ENCODE data around the gene NHEJ1. TPM values are rescaled to one million over a fixed set of nuclear protein-coding genes. Genes with fewer than 3 reads are reported as not detected.

The NHEJ1 gene
- total and polyA plus RNA-seq, 4 donors, result 6.1 to 13.5 (median 9.9) TPM

DNA sequence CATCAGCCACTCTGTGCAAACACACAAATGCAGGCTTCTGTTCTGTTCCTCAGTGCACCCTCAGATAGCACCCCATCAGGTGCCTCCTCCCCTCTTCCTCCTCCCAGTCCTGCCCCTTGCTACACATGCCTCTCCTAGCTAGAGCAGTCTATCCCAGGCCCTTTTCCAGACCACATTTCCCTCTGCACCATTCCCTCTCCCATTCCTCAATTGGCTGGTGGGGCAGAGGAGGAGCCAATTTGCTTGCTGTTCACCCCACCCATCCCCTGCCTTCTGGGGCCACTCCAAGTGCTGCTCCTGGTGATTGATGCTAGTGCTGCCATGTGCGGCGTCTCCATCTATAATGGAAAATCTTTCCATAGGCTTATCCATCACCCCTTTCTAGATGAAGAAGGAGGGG lies 124.7 kb downstream of the NHEJ1 start:
- Histone ChIP-seq H3K4me3 (ENCODE audit: low read depth in 1 of 3, low read length in 3 of 3) (no peak overlapping the region), H3K4me1 (ENCODE audit: control insufficient read depth in 4 of 4, insufficient read depth in 4 of 4, low read length in 3 of 4) (no peaks in the 10 kb centered on the region), H3K27ac (ENCODE audit: low read depth in 1 of 2, low read length in 2 of 2) (no peak overlapping the region), H3K9ac (ENCODE audit: low read depth in 1 of 2, low read length in 2 of 2) (no peak overlapping the region), H3K36me3 (ENCODE audit: control insufficient read depth in 4 of 4, insufficient read depth in 3 of 4, low read depth in 1 of 4, low read length in 3 of 4) (no peaks in the 10 kb centered on the region), H3K27me3 (ENCODE audit: control insufficient read depth in 4 of 4, insufficient read depth in 4 of 4, low read length in 3 of 4) (peaks cover 0 to 6% (median 2%) of the 10 kb centered on the region in 4 donors), H3K9me3 (ENCODE audit: control insufficient read depth in 4 of 4, low read length in 3 of 4) (no peaks in the 10 kb centered on the region)
- 90% methylated on average over 2 of the region's 2 CpGs for WGBS
- DNase-seq (ENCODE audit: low spot score), result no peak
- TF ChIP-seq YY1 (IDR thresholded peaks at IDR 0.05) (no peak), HNF4A (conservative IDR thresholded peaks at IDR 0.05) (no peak), FOXA1 (IDR thresholded peaks at IDR 0.05) (no peak), JUND (IDR thresholded peaks at IDR 0.05) (no peak), RXRA (IDR thresholded peaks at IDR 0.05) (no peak), HNF4G (IDR thresholded peaks at IDR 0.05) (no peak)
- TF ChIP-seq, protein P1, sequence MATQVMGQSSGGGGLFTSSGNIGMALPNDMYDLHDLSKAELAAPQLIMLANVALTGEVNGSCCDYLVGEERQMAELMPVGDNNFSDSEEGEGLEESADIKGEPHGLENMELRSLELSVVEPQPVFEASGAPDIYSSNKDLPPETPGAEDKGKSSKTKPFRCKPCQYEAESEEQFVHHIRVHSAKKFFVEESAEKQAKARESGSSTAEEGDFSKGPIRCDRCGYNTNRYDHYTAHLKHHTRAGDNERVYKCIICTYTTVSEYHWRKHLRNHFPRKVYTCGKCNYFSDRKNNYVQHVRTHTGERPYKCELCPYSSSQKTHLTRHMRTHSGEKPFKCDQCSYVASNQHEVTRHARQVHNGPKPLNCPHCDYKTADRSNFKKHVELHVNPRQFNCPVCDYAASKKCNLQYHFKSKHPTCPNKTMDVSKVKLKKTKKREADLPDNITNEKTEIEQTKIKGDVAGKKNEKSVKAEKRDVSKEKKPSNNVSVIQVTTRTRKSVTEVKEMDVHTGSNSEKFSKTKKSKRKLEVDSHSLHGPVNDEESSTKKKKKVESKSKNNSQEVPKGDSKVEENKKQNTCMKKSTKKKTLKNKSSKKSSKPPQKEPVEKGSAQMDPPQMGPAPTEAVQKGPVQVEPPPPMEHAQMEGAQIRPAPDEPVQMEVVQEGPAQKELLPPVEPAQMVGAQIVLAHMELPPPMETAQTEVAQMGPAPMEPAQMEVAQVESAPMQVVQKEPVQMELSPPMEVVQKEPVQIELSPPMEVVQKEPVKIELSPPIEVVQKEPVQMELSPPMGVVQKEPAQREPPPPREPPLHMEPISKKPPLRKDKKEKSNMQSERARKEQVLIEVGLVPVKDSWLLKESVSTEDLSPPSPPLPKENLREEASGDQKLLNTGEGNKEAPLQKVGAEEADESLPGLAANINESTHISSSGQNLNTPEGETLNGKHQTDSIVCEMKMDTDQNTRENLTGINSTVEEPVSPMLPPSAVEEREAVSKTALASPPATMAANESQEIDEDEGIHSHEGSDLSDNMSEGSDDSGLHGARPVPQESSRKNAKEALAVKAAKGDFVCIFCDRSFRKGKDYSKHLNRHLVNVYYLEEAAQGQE (IDR thresholded peaks at IDR 0.05), result no peak
- TF ChIP-seq, protein P2, sequence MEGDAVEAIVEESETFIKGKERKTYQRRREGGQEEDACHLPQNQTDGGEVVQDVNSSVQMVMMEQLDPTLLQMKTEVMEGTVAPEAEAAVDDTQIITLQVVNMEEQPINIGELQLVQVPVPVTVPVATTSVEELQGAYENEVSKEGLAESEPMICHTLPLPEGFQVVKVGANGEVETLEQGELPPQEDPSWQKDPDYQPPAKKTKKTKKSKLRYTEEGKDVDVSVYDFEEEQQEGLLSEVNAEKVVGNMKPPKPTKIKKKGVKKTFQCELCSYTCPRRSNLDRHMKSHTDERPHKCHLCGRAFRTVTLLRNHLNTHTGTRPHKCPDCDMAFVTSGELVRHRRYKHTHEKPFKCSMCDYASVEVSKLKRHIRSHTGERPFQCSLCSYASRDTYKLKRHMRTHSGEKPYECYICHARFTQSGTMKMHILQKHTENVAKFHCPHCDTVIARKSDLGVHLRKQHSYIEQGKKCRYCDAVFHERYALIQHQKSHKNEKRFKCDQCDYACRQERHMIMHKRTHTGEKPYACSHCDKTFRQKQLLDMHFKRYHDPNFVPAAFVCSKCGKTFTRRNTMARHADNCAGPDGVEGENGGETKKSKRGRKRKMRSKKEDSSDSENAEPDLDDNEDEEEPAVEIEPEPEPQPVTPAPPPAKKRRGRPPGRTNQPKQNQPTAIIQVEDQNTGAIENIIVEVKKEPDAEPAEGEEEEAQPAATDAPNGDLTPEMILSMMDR (IDR thresholded peaks at IDR 0.05; ENCODE audit: low read depth, low read length, missing input control), result no peak

DNA sequence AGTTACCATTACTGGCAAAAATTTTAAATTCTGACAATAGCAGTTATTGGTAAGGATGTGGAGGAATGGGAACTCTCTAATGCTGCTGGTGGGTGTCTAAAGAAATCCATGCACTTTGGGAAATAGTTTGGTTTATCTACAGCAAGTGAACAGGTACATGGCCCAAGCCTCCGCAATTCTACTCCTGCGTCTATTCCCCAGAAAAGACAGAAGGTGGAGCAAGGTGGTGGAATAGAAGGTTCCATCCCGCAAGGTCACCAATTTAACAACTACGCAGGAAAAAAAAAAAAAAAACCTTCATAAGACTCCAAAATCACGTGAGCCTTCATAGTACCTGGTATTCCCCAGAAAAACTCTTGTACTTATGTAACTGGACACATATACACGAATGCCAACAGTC lies 125.8 kb downstream of the NHEJ1 start:
- H3K9ac ChIP-seq (ENCODE audit: low read depth in 1 of 2, low read length in 2 of 2), result no peak overlapping the region
- peaks cover 0 to 2% (median 0%) of the 10 kb centered on the region in 4 donors for H3K27me3 ChIP-seq (ENCODE audit: control insufficient read depth in 4 of 4, insufficient read depth in 4 of 4, low read length in 3 of 4)
- H3K4me3 ChIP-seq (ENCODE audit: low read depth in 1 of 3, low read length in 3 of 3), result no peak overlapping the region
- 51% methylated on average over 6 of the region's 6 CpGs for WGBS
- H3K4me1 ChIP-seq (ENCODE audit: control insufficient read depth in 4 of 4, insufficient read depth in 4 of 4, low read length in 3 of 4), result no peaks in the 10 kb centered on the region
- DNase-seq (ENCODE audit: low spot score), result no peak
- H3K36me3 ChIP-seq (ENCODE audit: control insufficient read depth in 4 of 4, insufficient read depth in 3 of 4, low read depth in 1 of 4, low read length in 3 of 4), result no peaks in the 10 kb centered on the region
- no peak overlapping the region for H3K27ac ChIP-seq (ENCODE audit: low read depth in 1 of 2, low read length in 2 of 2)
- H3K9me3 ChIP-seq (ENCODE audit: control insufficient read depth in 4 of 4, low read length in 3 of 4), result no peaks in the 10 kb centered on the region
- no peak for TF ChIP-seq SP1 (IDR thresholded peaks at IDR 0.05)
- TF ChIP-seq NR2F2 (IDR thresholded peaks at IDR 0.05), result no peak
- no peak for TF ChIP-seq YY1 (IDR thresholded peaks at IDR 0.05)
- TF ChIP-seq, protein P1 (IDR thresholded peaks at IDR 0.05), result no peak
- TF ChIP-seq, protein P3, sequence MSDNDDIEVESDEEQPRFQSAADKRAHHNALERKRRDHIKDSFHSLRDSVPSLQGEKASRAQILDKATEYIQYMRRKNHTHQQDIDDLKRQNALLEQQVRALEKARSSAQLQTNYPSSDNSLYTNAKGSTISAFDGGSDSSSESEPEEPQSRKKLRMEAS (IDR thresholded peaks at IDR 0.05), result no peak
- no peak for TF ChIP-seq RXRA (IDR thresholded peaks at IDR 0.05)
- TF ChIP-seq, protein P2 (IDR thresholded peaks at IDR 0.05; ENCODE audit: low read depth, low read length, missing input control), result no peak
- TF ChIP-seq HNF4G (IDR thresholded peaks at IDR 0.05), result no peak
- no peak for TF ChIP-seq TAF1 (conservative IDR thresholded peaks at IDR 0.05)
- no peak for TF ChIP-seq EGR1 (IDR thresholded peaks at IDR 0.05; ENCODE audit: low read depth in 2 of 2)
- TF ChIP-seq, protein P4, sequence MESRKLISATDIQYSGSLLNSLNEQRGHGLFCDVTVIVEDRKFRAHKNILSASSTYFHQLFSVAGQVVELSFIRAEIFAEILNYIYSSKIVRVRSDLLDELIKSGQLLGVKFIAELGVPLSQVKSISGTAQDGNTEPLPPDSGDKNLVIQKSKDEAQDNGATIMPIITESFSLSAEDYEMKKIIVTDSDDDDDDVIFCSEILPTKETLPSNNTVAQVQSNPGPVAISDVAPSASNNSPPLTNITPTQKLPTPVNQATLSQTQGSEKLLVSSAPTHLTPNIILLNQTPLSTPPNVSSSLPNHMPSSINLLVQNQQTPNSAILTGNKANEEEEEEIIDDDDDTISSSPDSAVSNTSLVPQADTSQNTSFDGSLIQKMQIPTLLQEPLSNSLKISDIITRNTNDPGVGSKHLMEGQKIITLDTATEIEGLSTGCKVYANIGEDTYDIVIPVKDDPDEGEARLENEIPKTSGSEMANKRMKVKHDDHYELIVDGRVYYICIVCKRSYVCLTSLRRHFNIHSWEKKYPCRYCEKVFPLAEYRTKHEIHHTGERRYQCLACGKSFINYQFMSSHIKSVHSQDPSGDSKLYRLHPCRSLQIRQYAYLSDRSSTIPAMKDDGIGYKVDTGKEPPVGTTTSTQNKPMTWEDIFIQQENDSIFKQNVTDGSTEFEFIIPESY (IDR thresholded peaks at IDR 0.05), result no peak
- TF ChIP-seq, protein P5, sequence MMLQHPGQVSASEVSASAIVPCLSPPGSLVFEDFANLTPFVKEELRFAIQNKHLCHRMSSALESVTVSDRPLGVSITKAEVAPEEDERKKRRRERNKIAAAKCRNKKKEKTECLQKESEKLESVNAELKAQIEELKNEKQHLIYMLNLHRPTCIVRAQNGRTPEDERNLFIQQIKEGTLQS (IDR thresholded peaks at IDR 0.05), result no peak
- TF ChIP-seq GABPA (IDR thresholded peaks at IDR 0.05 in 1 of 2, conservative IDR thresholded peaks at IDR 0.05 in 1 of 2), result no peak
- TF ChIP-seq FOXA1 (IDR thresholded peaks at IDR 0.05), result no peak
- TF ChIP-seq FOXA2 (IDR thresholded peaks at IDR 0.05), result no peak
- no peak for TF ChIP-seq HNF4A (conservative IDR thresholded peaks at IDR 0.05)
- no peak for TF ChIP-seq JUND (IDR thresholded peaks at IDR 0.05)
- no peak for TF ChIP-seq RAD21 (IDR thresholded peaks at IDR 0.05)
